ENCODE measurements around the gene RGS7.
"Not testable (repeated sequence)": the region's sequence is repeated elsewhere in the genome, so short reads cannot be mapped to it uniquely, and the experiment has no call there.

The RGS7 gene

GRCh38 chr1:240794046-240794843, 562.8 kb downstream of the RGS7 start:
- no peak overlapping the region for H3K4me3 ChIP-seq (ENCODE audit: control insufficient read depth, low read depth, low read length)
- TF ChIP-seq CTCF (conservative IDR thresholded peaks at IDR 0.05; ENCODE audit: control insufficient read depth, insufficient read depth, low read depth, low read length), result no peak
- no peak for DNase-seq (ENCODE audit: low read depth)

GRCh38 chr1:240792915-240793529, 564.0 kb downstream of the RGS7 start:
- no peak for DNase-seq (ENCODE audit: low read depth)
- TF ChIP-seq CTCF (conservative IDR thresholded peaks at IDR 0.05; ENCODE audit: control insufficient read depth, insufficient read depth, low read depth, low read length), result no peak
- no peak overlapping the region for H3K4me3 ChIP-seq (ENCODE audit: control insufficient read depth, low read depth, low read length)

- no peak for TF ChIP-seq CTCF (conservative IDR thresholded peaks at IDR 0.05; ENCODE audit: control insufficient read depth, insufficient read depth, low read depth, low read length)
- peak; percentile 53 for DNase-seq (ENCODE audit: low read depth)
- no peak overlapping the region for H3K4me3 ChIP-seq (ENCODE audit: control insufficient read depth, low read depth, low read length)
These were observed 566.1 kb downstream of the RGS7 start for GRCh38 chr1:240790856-240791255.

GRCh38 chr1:240786880-240787279, 570.1 kb downstream of the RGS7 start:
- TF ChIP-seq CTCF (conservative IDR thresholded peaks at IDR 0.05; ENCODE audit: control insufficient read depth, insufficient read depth, low read depth, low read length), result no peak
- no peak for DNase-seq (ENCODE audit: low read depth)
- no peak overlapping the region for H3K4me3 ChIP-seq (ENCODE audit: control insufficient read depth, low read depth, low read length)

- TF ChIP-seq CTCF (conservative IDR thresholded peaks at IDR 0.05; ENCODE audit: control insufficient read depth, insufficient read depth, low read depth, low read length), result no peak
- DNase-seq (ENCODE audit: low read depth), result no peak
- no peak overlapping the region for H3K4me3 ChIP-seq (ENCODE audit: control insufficient read depth, low read depth, low read length)
These were observed 572.2 kb downstream of the RGS7 start for GRCh38 chr1:240784776-240785175.

- DNase-seq (ENCODE audit: low read depth), result not testable (repeated sequence)
These were observed 573.3 kb downstream of the RGS7 start for GRCh38 chr1:240783728-240784137.

DNA sequence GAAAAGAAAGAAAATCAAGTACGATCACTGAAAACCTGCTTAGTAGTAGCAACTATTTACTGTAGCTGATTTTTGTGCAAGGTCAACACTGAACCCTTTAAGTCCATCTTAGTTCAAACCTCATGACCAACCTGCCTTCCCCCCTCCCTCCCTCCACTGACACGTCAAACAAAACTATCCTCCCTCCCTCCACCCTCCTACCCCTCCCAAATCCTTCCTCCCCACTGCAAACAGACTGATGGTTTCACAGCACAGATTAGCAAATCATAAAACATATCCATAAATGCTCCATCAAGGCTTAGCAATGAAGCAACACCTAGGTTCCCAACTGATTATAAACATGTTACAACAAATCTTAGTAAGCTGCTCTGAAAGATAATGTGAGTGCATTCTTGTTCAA, 580.8 kb downstream of the RGS7 start:
- no peak for TF ChIP-seq CTCF (conservative IDR thresholded peaks at IDR 0.05; ENCODE audit: control insufficient read depth, insufficient read depth, low read depth, low read length)
- no peak for DNase-seq (ENCODE audit: low read depth)
- H3K4me3 ChIP-seq (ENCODE audit: control insufficient read depth, low read depth, low read length), result no peak overlapping the region

More at GRCh38 chr1:240783728-240784137, 573.3 kb downstream of the RGS7 start:
- H3K4me3 ChIP-seq (ENCODE audit: control insufficient read depth, low read depth, low read length), result not testable (repeated sequence)
